Tibial nerve (tissue), 4 donors: ENCODE data around the gene INKA2.

Experiments used
- EP300 ChIP-seq, 2 donors: sonication (generic); formaldehyde crosslinking; IDR thresholded peaks; one replicate each; pipeline ENCODE4 v1.6.1; 2017; ENCODE audit warnings: antibody characterized with exemption in 2 of 2, mild to moderate bottlenecking in 1 of 2
- POLR2A ChIP-seq, 2 donors: fragments of 450-650 bp; IDR thresholded peaks; one replicate each; pipeline ENCODE4 v1.6.1; 2017; ENCODE audit warnings: antibody characterized with exemption in 2 of 2, mild to moderate bottlenecking in 2 of 2, moderate library complexity in 2 of 2
- TF ChIP-seq, protein P1 (sequence below), 5 experiments: fragments of 200-600 bp in 3 of 5; fragments of 450-650 bp in 2 of 5; sonication (generic) in 3 of 5; IDR thresholded peaks; one replicate each; pipeline ENCODE4 v1.5.1; 2016 to 2019; ENCODE audit warnings: antibody characterized with exemption in 5 of 5, mild to moderate bottlenecking in 3 of 5, moderate library complexity in 2 of 5

DNA sequence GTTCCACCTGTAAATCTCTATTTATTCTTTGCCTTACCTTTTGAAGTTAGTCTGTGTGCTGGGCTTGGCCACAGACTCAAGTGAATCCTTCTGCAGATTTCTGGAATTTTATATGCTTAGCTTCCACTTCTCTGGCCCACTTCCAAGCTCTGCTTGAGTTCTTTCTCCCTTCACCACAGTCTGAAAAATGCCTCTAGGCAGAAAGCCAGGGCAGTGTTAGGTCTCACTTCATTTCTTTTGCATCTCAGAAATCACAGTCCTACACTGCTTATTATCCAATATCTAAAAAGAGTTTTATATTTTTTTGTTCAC lies 48.9 kb downstream of the INKA2 start:
- TF ChIP-seq, protein P1, sequence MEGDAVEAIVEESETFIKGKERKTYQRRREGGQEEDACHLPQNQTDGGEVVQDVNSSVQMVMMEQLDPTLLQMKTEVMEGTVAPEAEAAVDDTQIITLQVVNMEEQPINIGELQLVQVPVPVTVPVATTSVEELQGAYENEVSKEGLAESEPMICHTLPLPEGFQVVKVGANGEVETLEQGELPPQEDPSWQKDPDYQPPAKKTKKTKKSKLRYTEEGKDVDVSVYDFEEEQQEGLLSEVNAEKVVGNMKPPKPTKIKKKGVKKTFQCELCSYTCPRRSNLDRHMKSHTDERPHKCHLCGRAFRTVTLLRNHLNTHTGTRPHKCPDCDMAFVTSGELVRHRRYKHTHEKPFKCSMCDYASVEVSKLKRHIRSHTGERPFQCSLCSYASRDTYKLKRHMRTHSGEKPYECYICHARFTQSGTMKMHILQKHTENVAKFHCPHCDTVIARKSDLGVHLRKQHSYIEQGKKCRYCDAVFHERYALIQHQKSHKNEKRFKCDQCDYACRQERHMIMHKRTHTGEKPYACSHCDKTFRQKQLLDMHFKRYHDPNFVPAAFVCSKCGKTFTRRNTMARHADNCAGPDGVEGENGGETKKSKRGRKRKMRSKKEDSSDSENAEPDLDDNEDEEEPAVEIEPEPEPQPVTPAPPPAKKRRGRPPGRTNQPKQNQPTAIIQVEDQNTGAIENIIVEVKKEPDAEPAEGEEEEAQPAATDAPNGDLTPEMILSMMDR (IDR thresholded peaks at IDR 0.05) = no peak
- TF ChIP-seq EP300 (IDR thresholded peaks at IDR 0.05) (no peak), POLR2A (IDR thresholded peaks at IDR 0.05) (no peak)
